MM.1S (cell line): ENCODE measurements around the gene LARGE1.

Source experiments
- DNase-seq: peaks from one replicate; pipeline ENCODE4 v3.0.0-alpha.2; 2015
- H2AFZ ChIP-seq: fragments of 300-600 bp; sonication (generic); 2 replicates; pipeline ENCODE4 v1.6.0; 2016; ENCODE audit warnings: antibody characterized with exemption, low read length
- H3F3A ChIP-seq: fragments of 300-600 bp; sonication (generic); 2 replicates; pipeline ENCODE4 v1.6.1; 2016; ENCODE audit warnings: mild to moderate bottlenecking, antibody characterized with exemption, low read length, moderate library complexity, mixed read lengths; ENCODE audit not compliant: insufficient read depth
- H3K27ac ChIP-seq: fragments of 300-600 bp; sonication (generic); 2 replicates; pipeline ENCODE4 v1.5.1; 2016; ENCODE audit warnings: mild to moderate bottlenecking, low read length
- H3K27me3 ChIP-seq: fragments of 300-600 bp; sonication (generic); replicated peaks from 2 replicates; pipeline ENCODE4 v1.6.0; 2016; ENCODE audit warnings: low read length; ENCODE audit not compliant: insufficient read depth
- H3K36me3 ChIP-seq: fragments of 300-600 bp; sonication (generic); replicated peaks from 2 replicates; pipeline ENCODE4 v1.6.1; 2016; ENCODE audit warnings: mild to moderate bottlenecking, low read length, mixed read lengths; ENCODE audit not compliant: insufficient read depth
- H3K4me1 ChIP-seq: fragments of 300-600 bp; sonication (generic); 2 replicates; pipeline ENCODE4 v1.6.1; 2016; ENCODE audit warnings: low read length, mixed read lengths
- H3K4me2 ChIP-seq: fragments of 300-600 bp; sonication (generic); 2 replicates; pipeline ENCODE4 v1.6.0; 2016; ENCODE audit warnings: low read depth, low read length
- H3K4me3 ChIP-seq: fragments of 300-600 bp; sonication (generic); 2 replicates; pipeline ENCODE4 v1.5.1; 2016; ENCODE audit warnings: low read length, mixed read lengths
- H3K79me2 ChIP-seq: fragments of 300-600 bp; sonication (generic); 2 replicates; pipeline ENCODE4 v1.6.1; 2016; ENCODE audit warnings: mixed run types, low read length, mixed read lengths
- H3K9ac ChIP-seq: fragments of 300-600 bp; sonication (generic); 2 replicates; pipeline ENCODE4 v1.6.1; 2016; ENCODE audit warnings: low read length, mixed read lengths
- H3K9me2 ChIP-seq: fragments of 300-600 bp; sonication (generic); replicated peaks from 2 replicates; pipeline ENCODE4 v1.6.1; 2016; ENCODE audit warnings: mild to moderate bottlenecking, low read length, mixed read lengths; ENCODE audit not compliant: insufficient read depth
- H3K9me3 ChIP-seq: fragments of 300-600 bp; sonication (generic); replicated peaks from 2 replicates; pipeline ENCODE4 v1.6.1; 2016; ENCODE audit warnings: mild to moderate bottlenecking, low read length, mixed read lengths; ENCODE audit not compliant: insufficient read depth
- H4K20me1 ChIP-seq: fragments of 300-600 bp; sonication (generic); 2 replicates; pipeline ENCODE4 v1.6.1; 2016; ENCODE audit warnings: mild to moderate bottlenecking, low read length, moderate library complexity, mixed read lengths; ENCODE audit not compliant: insufficient read depth
- CTCF ChIP-seq: fragments of 300-600 bp; sonication (generic); IDR thresholded peaks from 2 replicates; pipeline ENCODE4 v1.5.1; 2016; ENCODE audit warnings: antibody characterized with exemption, low read length, mixed read lengths
- EZH2 ChIP-seq: fragments of 300-600 bp; sonication (generic); optimal IDR thresholded peaks from 2 replicates; pipeline ENCODE3; 2017; ENCODE audit warnings: low read depth, mild to moderate bottlenecking, antibody characterized with exemption, low read length, mixed read lengths
- EZH2phosphoT487 ChIP-seq: fragments of 300-600 bp; sonication (generic); IDR thresholded peaks from 2 replicates; pipeline ENCODE4 v1.6.1; 2018; ENCODE audit warnings: antibody characterized with exemption, low read length

Gene LARGE1

DNA sequence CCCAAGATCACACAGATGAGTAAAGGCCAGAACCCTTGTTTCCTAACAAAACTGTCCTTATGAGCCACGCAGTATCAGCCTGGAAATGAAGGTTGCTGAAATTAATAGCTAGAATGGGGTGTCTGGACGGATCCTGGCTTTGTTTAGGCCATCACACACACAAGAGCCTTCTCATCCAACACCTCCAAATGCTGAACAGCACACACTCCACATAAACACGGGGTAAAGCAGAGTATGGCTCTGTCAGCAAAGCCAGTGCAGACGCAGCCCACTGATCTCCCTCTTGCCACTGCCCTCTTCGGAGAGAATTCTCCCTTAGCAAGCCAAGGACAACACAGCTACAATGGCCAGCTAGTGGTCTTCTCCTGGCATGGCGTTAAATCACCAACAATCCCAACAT is 469.5 kb downstream of the LARGE1 start:
- H3F3A ChIP-seq: no peaks in the 10 kb centered on the region
- no peak overlapping the region for H3K27ac ChIP-seq
- H3K27me3 ChIP-seq: no peaks in the 10 kb centered on the region
- no peaks in the 10 kb centered on the region for H3K9me2 ChIP-seq
- no peak overlapping the region for H3K4me2 ChIP-seq
- no peak for TF ChIP-seq CTCF
- no peak for TF ChIP-seq EZH2phosphoT487
- TF ChIP-seq EZH2: no peak
- H3K4me1 ChIP-seq: no peaks in the 10 kb centered on the region
- no peaks in the 10 kb centered on the region for H3K9me3 ChIP-seq
- H3K9ac ChIP-seq: no peak overlapping the region
- H3K79me2 ChIP-seq: peaks cover 3% of the 10 kb centered on the region; the same call in 1 of the 2 replicates
- H3K4me3 ChIP-seq: no peak overlapping the region
- no peaks in the 10 kb centered on the region for H3K36me3 ChIP-seq
- no peak for DNase-seq
- no peaks in the 10 kb centered on the region for H4K20me1 ChIP-seq
- no peak overlapping the region for H2AFZ ChIP-seq

- Histone ChIP-seq H3K4me2 (no peak overlapping the region), H3K79me2 (peaks cover 3% of the 10 kb centered on the region; the same call in 1 of the 2 replicates), H3K4me1 (no peaks in the 10 kb centered on the region), H2AFZ (no peak overlapping the region), H3K27ac (no peak overlapping the region), H3K4me3 (no peak overlapping the region), H3K9me2 (no peaks in the 10 kb centered on the region), H3K9ac (no peak overlapping the region), H3K27me3 (no peaks in the 10 kb centered on the region), H3K9me3 (no peaks in the 10 kb centered on the region), H4K20me1 (no peaks in the 10 kb centered on the region), H3K36me3 (no peaks in the 10 kb centered on the region), H3F3A (no peaks in the 10 kb centered on the region)
- no peak for DNase-seq
- TF ChIP-seq EZH2 (no peak), CTCF (no peak), EZH2phosphoT487 (no peak)
Measured at GRCh38 chr22:33447733-33448132, 472.5 kb downstream of the LARGE1 start.

GRCh38 chr22:33443683-33444082 is 476.6 kb downstream of the LARGE1 start:
- no peak for DNase-seq
- H3K4me1 ChIP-seq: no peaks in the 10 kb centered on the region
- H3K27me3 ChIP-seq: no peaks in the 10 kb centered on the region
- no peaks in the 10 kb centered on the region for H3K9me3 ChIP-seq
- no peak overlapping the region for H2AFZ ChIP-seq
- H3K9me2 ChIP-seq: no peaks in the 10 kb centered on the region
- H3K4me3 ChIP-seq: no peak overlapping the region
- H3K4me2 ChIP-seq: no peak overlapping the region
- no peak overlapping the region for H3K9ac ChIP-seq
- H3K27ac ChIP-seq: no peak overlapping the region
- H3K36me3 ChIP-seq: no peaks in the 10 kb centered on the region
- H4K20me1 ChIP-seq: no peaks in the 10 kb centered on the region
- no peaks in the 10 kb centered on the region for H3F3A ChIP-seq
- TF ChIP-seq EZH2 (no peak), EZH2phosphoT487 (no peak), CTCF (no peak)
- no peaks in the 10 kb centered on the region for H3K79me2 ChIP-seq
